ENCODE measurements around the gene TRIM6.
A peak's percentile ranks its signal among the peaks of the same experiment; 100 is the strongest.

The TRIM6 gene

GRCh38 chr11:5605849-5606248 is 9.4 kb downstream of the TRIM6 start:
- no peak overlapping the region for H3K4me3 ChIP-seq (ENCODE audit: low read depth, low read length)
- no peaks in the 10 kb centered on the region for H3K27me3 ChIP-seq (replicated peaks)
- peak; percentile 36 for TF ChIP-seq CTCF (IDR thresholded peaks at IDR 0.05; ENCODE audit: low read depth, low read length, missing control alignments)
- peak; percentile 93 for DNase-seq
- H3K36me3 ChIP-seq (replicated peaks), result no peaks in the 10 kb centered on the region
- H3K27ac ChIP-seq, result peak overlapping the region; percentile 62
- in situ Hi-C loops (cut with HindIII; ENCODE audit: low pct_ligation_motif_present, low sequenced_read_pairs), result no loop called here

- in situ Hi-C loops (cut with HindIII; ENCODE audit: low pct_ligation_motif_present, low sequenced_read_pairs), result no loop called here
- no peak for DNase-seq
- no peak for TF ChIP-seq CTCF (IDR thresholded peaks at IDR 0.05; ENCODE audit: low read depth, low read length, missing control alignments)
- no peaks in the 10 kb centered on the region for H3K27me3 ChIP-seq (replicated peaks)
- H3K36me3 ChIP-seq (replicated peaks), result no peaks in the 10 kb centered on the region
- no peak overlapping the region for H3K27ac ChIP-seq
- no peak overlapping the region for H3K4me3 ChIP-seq (ENCODE audit: low read depth, low read length)
These were observed 12.4 kb downstream of the TRIM6 start for GRCh38 chr11:5608808-5609207.

GRCh38 chr11:5610446-5610845 is 14.0 kb downstream of the TRIM6 start:
- Histone ChIP-seq H3K36me3 (replicated peaks) (no peaks in the 10 kb centered on the region), H3K27me3 (replicated peaks) (no peaks in the 10 kb centered on the region), H3K4me3 (ENCODE audit: low read depth, low read length) (no peak overlapping the region), H3K27ac (no peak overlapping the region)
- DNase-seq, result no peak
- TF ChIP-seq CTCF (IDR thresholded peaks at IDR 0.05; ENCODE audit: low read depth, low read length, missing control alignments), result no peak
- in situ Hi-C loops (cut with HindIII; ENCODE audit: low pct_ligation_motif_present, low sequenced_read_pairs), result no loop called here

- peak; percentile 7 for TF ChIP-seq CTCF (IDR thresholded peaks at IDR 0.05; ENCODE audit: low read depth, low read length, missing control alignments)
- no peaks in the 10 kb centered on the region for H3K27me3 ChIP-seq (replicated peaks)
- no peaks in the 10 kb centered on the region for H3K36me3 ChIP-seq (replicated peaks)
- H3K4me3 ChIP-seq (ENCODE audit: low read depth, low read length), result no peak overlapping the region
- DNase-seq, result no peak
- in situ Hi-C loops (cut with HindIII; ENCODE audit: low pct_ligation_motif_present, low sequenced_read_pairs), result no loop called here
- no peak overlapping the region for H3K27ac ChIP-seq
These were observed 15.2 kb downstream of the TRIM6 start for GRCh38 chr11:5611627-5612026.

GRCh38 chr11:5618807-5619206 is 22.4 kb downstream of the TRIM6 start:
- peak overlapping the region; percentile 94 for H3K27ac ChIP-seq
- no peak for TF ChIP-seq CTCF (IDR thresholded peaks at IDR 0.05; ENCODE audit: low read depth, low read length, missing control alignments)
- peak; percentile 89 for DNase-seq
- in situ Hi-C loops (cut with HindIII; ENCODE audit: low pct_ligation_motif_present, low sequenced_read_pairs), result no loop called here
- no peaks in the 10 kb centered on the region for H3K27me3 ChIP-seq (replicated peaks)
- no peaks in the 10 kb centered on the region for H3K36me3 ChIP-seq (replicated peaks)
- no peak overlapping the region for H3K4me3 ChIP-seq (ENCODE audit: low read depth, low read length)
